Liver (tissue), 9 donors: ENCODE results near the gene USP24. TPM values are rescaled to one million over a fixed set of nuclear protein-coding genes. Genes with fewer than 3 reads are reported as not detected.

Source experiments
- DNase-seq: peaks from one replicate; pipeline ENCODE4 v3.0.0-alpha.2; 2017; ENCODE audit warnings: low spot score
- H3K27ac ChIP-seq, 2 donors: one replicate each; pipeline ENCODE4 v1.7.0; 2013; ENCODE audit warnings: inconsistent platforms in 2 of 2, low read length in 2 of 2, control low read depth in 1 of 2, low read depth in 1 of 2, mild to moderate bottlenecking in 1 of 2
- H3K27me3 ChIP-seq, 4 donors: one replicate each; pipeline versions ENCODE4 v1.6.1 to v1.7.0; 2013; ENCODE audit warnings: low read length in 3 of 4, inconsistent platforms in 1 of 4, mild to moderate bottlenecking in 1 of 4, moderate library complexity in 1 of 4; ENCODE audit not compliant: control insufficient read depth in 4 of 4, insufficient read depth in 4 of 4
- H3K36me3 ChIP-seq, 4 donors: one replicate each; pipeline versions ENCODE4 v1.6.1 to v1.7.0; 2013; ENCODE audit warnings: low read length in 3 of 4, mild to moderate bottlenecking in 3 of 4, low read depth in 1 of 4, moderate library complexity in 1 of 4; ENCODE audit not compliant: control insufficient read depth in 4 of 4, insufficient read depth in 3 of 4
- H3K4me1 ChIP-seq, 4 donors: one replicate each; pipeline versions ENCODE4 v1.6.1 to v1.7.0; 2013; ENCODE audit warnings: low read length in 3 of 4, mild to moderate bottlenecking in 3 of 4, moderate library complexity in 1 of 4; ENCODE audit not compliant: control insufficient read depth in 4 of 4, insufficient read depth in 4 of 4
- H3K4me3 ChIP-seq, 3 donors: one replicate each; pipeline versions ENCODE4 v1.6.1 to v1.7.0; 2013; ENCODE audit warnings: low read length in 3 of 3, control low read depth in 1 of 3, low read depth in 1 of 3, mild to moderate bottlenecking in 1 of 3
- H3K9ac ChIP-seq, 2 donors: one replicate each; pipeline ENCODE4 v1.7.0; 2013; ENCODE audit warnings: low read length in 2 of 2, mild to moderate bottlenecking in 2 of 2, moderate library complexity in 2 of 2, control low read depth in 1 of 2, low read depth in 1 of 2
- H3K9me3 ChIP-seq, 4 donors: one replicate each; pipeline versions ENCODE4 v1.6.1 to v1.7.0; 2013; ENCODE audit warnings: low read length in 3 of 4; ENCODE audit not compliant: control insufficient read depth in 4 of 4
- EGR1 ChIP-seq, 2 donors: IDR thresholded peaks; 2 replicates each; pipeline ENCODE4 v1.6.1; 2016 to 2018; ENCODE audit warnings: antibody characterized with exemption in 2 of 2, low read depth in 2 of 2
- FOXA1 ChIP-seq: IDR thresholded peaks from 2 replicates; pipeline ENCODE4 v1.6.1; 2016; ENCODE audit warnings: antibody characterized with exemption
- FOXA2 ChIP-seq: IDR thresholded peaks from 2 replicates; pipeline ENCODE4 v1.6.1; 2016; ENCODE audit warnings: antibody characterized with exemption
- GABPA ChIP-seq, 2 donors: IDR thresholded peaks in 1 of 2; conservative IDR thresholded peaks in 1 of 2; 2 replicates each; pipeline ENCODE4 v1.6.1; 2016; ENCODE audit warnings: antibody characterized with exemption in 2 of 2, mild to moderate bottlenecking in 1 of 2, moderate library complexity in 1 of 2
- HNF4A ChIP-seq, 2 donors: conservative IDR thresholded peaks; 2 replicates each; pipeline ENCODE4 v1.6.1; 2016; ENCODE audit warnings: antibody characterized with exemption in 2 of 2, mild to moderate bottlenecking in 2 of 2
- HNF4G ChIP-seq: IDR thresholded peaks from 2 replicates; pipeline ENCODE4 v1.6.1; 2016; ENCODE audit warnings: antibody characterized with exemption
- JUND ChIP-seq, 2 donors: IDR thresholded peaks; 2 replicates each; pipeline ENCODE4 v1.6.1; 2016; ENCODE audit warnings: antibody characterized with exemption in 2 of 2
- NR2F2 ChIP-seq: IDR thresholded peaks from 2 replicates; pipeline ENCODE4 v1.6.1; 2016; ENCODE audit warnings: antibody characterized with exemption
- RAD21 ChIP-seq, 2 donors: IDR thresholded peaks; 2 replicates each; pipeline ENCODE4 v1.6.1; 2016; ENCODE audit warnings: antibody characterized with exemption in 2 of 2, mild to moderate bottlenecking in 2 of 2
- RXRA ChIP-seq, 2 donors: IDR thresholded peaks; 2 replicates each; pipeline ENCODE4 v1.6.1; 2017 to 2018; ENCODE audit warnings: antibody characterized with exemption in 2 of 2, mild to moderate bottlenecking in 1 of 2
- SP1 ChIP-seq: IDR thresholded peaks from 2 replicates; pipeline ENCODE4 v1.6.1; 2018; ENCODE audit warnings: antibody characterized with exemption, mild to moderate bottlenecking
- TAF1 ChIP-seq: conservative IDR thresholded peaks from 2 replicates; pipeline ENCODE4 v1.6.1; 2016; ENCODE audit warnings: antibody characterized with exemption, mild to moderate bottlenecking
- YY1 ChIP-seq: IDR thresholded peaks from 2 replicates; pipeline ENCODE4 v1.6.1; 2016; ENCODE audit warnings: antibody characterized with exemption, mild to moderate bottlenecking
- WGBS: extraction: QIAGEN DNeasy Blood & Tissue Kit; methylation state at CpG from one replicate; pipeline ENCODE4 v1.1.7; 2013; 5-methylcytosine and 5-hydroxymethylcytosine counted together
- polyA plus RNA-seq, 2 donors: library from polyadenylated mRNA; stranded (reverse) in 1 of 2; unstranded in 1 of 2; fragments of 200-250 nt in 1 of 2; fragments of >200 nt in 1 of 2; fragmentation: Nextera tagmentation in 1 of 2; extraction: Ambion mirVana in 1 of 2; gene quantifications; one replicate each; pipeline versions ENCODE4 v1.2.1 to v1.2.3, GENCODE V29; 2013 to 2015
- total RNA-seq, 2 donors: library from RNA; depleted of rRNA; stranded (reverse); fragments of >200 nt; gene quantifications; one replicate each; pipeline ENCODE4 v1.2.3, GENCODE V29; 2014
- TF ChIP-seq, protein P1 (sequence below): IDR thresholded peaks from 2 replicates; pipeline ENCODE4 v1.6.1; 2016; ENCODE audit warnings: antibody characterized with exemption
- TF ChIP-seq, protein P2 (sequence below): IDR thresholded peaks from 2 replicates; pipeline ENCODE4 v1.6.1; 2016; ENCODE audit warnings: antibody characterized with exemption
- TF ChIP-seq, protein P3 (sequence below): fragments of 150-350 bp; IDR thresholded peaks from 2 replicates; pipeline ENCODE4 v1.5.1; 2017; ENCODE audit warnings: improper control_type of control experiment, low read depth, low read length; ENCODE audit not compliant: missing input control
- TF ChIP-seq, protein P4 (sequence below): IDR thresholded peaks from 2 replicates; pipeline ENCODE4 v1.6.1; 2016; ENCODE audit warnings: antibody characterized with exemption
- donor health status: healthy.
- donor health status: healthy.
- donor health status: healthy.
- donor health status: healthy.
- donor health status: healthy.

USP24 gene
- total and polyA plus RNA-seq, 4 donors = 7.0 to 75.8 (median 20.3) TPM

DNA sequence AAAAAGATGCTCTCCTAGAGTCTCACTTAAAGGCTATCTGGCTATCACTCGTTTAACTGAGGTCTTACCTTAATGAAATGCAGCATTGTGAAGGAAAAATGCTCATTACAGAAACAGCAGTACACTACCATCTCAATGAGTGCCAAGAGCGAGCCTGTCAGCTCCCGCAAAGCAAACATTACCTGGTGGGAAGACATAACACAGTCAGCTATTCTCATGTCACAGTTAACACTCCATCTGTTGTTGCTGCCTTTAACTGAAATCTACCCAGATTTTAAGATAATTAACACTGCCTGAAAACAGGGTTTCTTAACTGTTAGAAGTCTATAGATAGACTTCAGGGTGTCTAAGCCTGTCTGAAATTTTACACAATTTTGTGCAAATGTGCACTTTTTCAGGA, 136.7 kb downstream of the USP24 start:
- Histone ChIP-seq H3K27me3 (no peaks in the 10 kb centered on the region), H3K36me3 (peaks cover 12 to 78% (median 62%) of the 10 kb centered on the region in 4 donors), H3K9me3 (no peaks in the 10 kb centered on the region), H3K27ac (no peak overlapping the region), H3K4me1 (no peaks in the 10 kb centered on the region), H3K9ac (no peak overlapping the region), H3K4me3 (no peak overlapping the region)
- no peak for DNase-seq
- WGBS = 92% methylated on average over 3 of the region's 3 CpGs
- TF ChIP-seq, protein P1, sequence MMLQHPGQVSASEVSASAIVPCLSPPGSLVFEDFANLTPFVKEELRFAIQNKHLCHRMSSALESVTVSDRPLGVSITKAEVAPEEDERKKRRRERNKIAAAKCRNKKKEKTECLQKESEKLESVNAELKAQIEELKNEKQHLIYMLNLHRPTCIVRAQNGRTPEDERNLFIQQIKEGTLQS = no peak
- TF ChIP-seq TAF1 = no peak
- TF ChIP-seq, protein P2, sequence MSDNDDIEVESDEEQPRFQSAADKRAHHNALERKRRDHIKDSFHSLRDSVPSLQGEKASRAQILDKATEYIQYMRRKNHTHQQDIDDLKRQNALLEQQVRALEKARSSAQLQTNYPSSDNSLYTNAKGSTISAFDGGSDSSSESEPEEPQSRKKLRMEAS = no peak
- TF ChIP-seq, protein P3, sequence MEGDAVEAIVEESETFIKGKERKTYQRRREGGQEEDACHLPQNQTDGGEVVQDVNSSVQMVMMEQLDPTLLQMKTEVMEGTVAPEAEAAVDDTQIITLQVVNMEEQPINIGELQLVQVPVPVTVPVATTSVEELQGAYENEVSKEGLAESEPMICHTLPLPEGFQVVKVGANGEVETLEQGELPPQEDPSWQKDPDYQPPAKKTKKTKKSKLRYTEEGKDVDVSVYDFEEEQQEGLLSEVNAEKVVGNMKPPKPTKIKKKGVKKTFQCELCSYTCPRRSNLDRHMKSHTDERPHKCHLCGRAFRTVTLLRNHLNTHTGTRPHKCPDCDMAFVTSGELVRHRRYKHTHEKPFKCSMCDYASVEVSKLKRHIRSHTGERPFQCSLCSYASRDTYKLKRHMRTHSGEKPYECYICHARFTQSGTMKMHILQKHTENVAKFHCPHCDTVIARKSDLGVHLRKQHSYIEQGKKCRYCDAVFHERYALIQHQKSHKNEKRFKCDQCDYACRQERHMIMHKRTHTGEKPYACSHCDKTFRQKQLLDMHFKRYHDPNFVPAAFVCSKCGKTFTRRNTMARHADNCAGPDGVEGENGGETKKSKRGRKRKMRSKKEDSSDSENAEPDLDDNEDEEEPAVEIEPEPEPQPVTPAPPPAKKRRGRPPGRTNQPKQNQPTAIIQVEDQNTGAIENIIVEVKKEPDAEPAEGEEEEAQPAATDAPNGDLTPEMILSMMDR = no peak
- TF ChIP-seq, protein P4, sequence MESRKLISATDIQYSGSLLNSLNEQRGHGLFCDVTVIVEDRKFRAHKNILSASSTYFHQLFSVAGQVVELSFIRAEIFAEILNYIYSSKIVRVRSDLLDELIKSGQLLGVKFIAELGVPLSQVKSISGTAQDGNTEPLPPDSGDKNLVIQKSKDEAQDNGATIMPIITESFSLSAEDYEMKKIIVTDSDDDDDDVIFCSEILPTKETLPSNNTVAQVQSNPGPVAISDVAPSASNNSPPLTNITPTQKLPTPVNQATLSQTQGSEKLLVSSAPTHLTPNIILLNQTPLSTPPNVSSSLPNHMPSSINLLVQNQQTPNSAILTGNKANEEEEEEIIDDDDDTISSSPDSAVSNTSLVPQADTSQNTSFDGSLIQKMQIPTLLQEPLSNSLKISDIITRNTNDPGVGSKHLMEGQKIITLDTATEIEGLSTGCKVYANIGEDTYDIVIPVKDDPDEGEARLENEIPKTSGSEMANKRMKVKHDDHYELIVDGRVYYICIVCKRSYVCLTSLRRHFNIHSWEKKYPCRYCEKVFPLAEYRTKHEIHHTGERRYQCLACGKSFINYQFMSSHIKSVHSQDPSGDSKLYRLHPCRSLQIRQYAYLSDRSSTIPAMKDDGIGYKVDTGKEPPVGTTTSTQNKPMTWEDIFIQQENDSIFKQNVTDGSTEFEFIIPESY = no peak
- no peak for TF ChIP-seq RXRA (IDR thresholded peaks at IDR 0.05)
- TF ChIP-seq FOXA2 = no peak
- no peak for TF ChIP-seq RAD21 (IDR thresholded peaks at IDR 0.05)
- TF ChIP-seq GABPA (IDR thresholded peaks at IDR 0.05 in 1 of 2, conservative IDR thresholded peaks at IDR 0.05 in 1 of 2) = no peak
- TF ChIP-seq JUND (IDR thresholded peaks at IDR 0.05) = no peak
- TF ChIP-seq EGR1 (IDR thresholded peaks at IDR 0.05; ENCODE audit: low read depth in 2 of 2) = no peak

DNA sequence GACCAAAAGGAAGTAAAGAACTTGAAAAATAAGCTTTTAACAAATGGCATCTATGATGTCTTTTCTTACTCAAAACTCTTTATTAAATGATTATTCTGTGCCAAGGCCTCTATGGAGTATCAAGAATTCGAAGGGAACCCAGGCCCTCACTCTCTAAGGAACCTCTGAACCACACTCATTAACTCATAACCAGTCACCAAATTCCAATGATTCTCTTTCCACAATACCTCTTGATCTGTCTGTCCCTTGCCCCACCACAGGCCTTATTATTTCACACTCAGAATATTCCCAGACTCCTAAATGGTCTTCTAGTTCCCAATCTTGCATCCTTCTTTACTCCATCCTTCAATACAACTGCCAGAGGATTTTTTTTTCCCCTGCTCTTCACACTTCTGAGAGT, 138.8 kb downstream of the USP24 start:
- no peaks in the 10 kb centered on the region for H3K9me3 ChIP-seq
- WGBS = 96% methylated on average over 1 of the region's 1 CpG
- H3K27ac ChIP-seq = no peak overlapping the region
- no peak overlapping the region for H3K9ac ChIP-seq
- no peak for DNase-seq
- H3K36me3 ChIP-seq = peaks cover 12 to 81% (median 68%) of the 10 kb centered on the region in 4 donors
- TF ChIP-seq HNF4G = no peak
- no peak for TF ChIP-seq NR2F2
- TF ChIP-seq SP1 = no peak
- TF ChIP-seq, protein P1 = no peak
- no peak for TF ChIP-seq FOXA1
- no peak overlapping the region for H3K4me3 ChIP-seq
- no peaks in the 10 kb centered on the region for H3K27me3 ChIP-seq
- H3K4me1 ChIP-seq = no peaks in the 10 kb centered on the region

DNA sequence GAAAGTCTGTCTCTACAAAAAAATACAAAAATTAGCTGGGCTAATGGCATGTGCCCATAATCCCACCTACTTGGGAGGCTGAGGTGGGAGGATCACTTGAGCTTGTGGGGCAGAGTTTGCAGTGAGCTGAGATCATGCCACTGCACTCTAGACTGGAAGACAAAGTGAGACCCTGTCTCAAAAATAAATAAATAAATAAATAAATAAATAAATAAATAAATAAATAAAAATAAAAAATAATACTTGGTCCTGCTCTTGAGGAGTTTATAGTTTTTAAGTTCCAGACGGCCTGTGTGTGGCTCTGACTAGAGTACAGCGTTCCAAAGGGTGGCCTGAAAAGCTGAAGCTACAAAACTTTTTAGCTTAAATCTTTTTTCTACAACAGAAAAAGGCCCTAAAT, 140.7 kb downstream of the USP24 start:
- 96% methylated on average over 2 of the region's 2 CpGs for WGBS
- no peak for TF ChIP-seq GABPA (IDR thresholded peaks at IDR 0.05 in 1 of 2, conservative IDR thresholded peaks at IDR 0.05 in 1 of 2)
- no peak for TF ChIP-seq YY1
- TF ChIP-seq, protein P1 = no peak
- no peak for TF ChIP-seq HNF4A (conservative IDR thresholded peaks at IDR 0.05)
- no peak for TF ChIP-seq EGR1 (IDR thresholded peaks at IDR 0.05; ENCODE audit: low read depth in 2 of 2)
- Histone ChIP-seq H3K4me3 (no peak overlapping the region), H3K27ac (no peak overlapping the region), H3K9me3 (no peaks in the 10 kb centered on the region), H3K9ac (no peak overlapping the region), H3K27me3 (no peaks in the 10 kb centered on the region), H3K4me1 (peaks cover 0 to 12% (median 2%) of the 10 kb centered on the region in 4 donors), H3K36me3 (peaks cover 7 to 63% (median 55%) of the 10 kb centered on the region in 4 donors)
- DNase-seq = no peak
